KMS-11 (cell line): Measurements from ENCODE around the gene BTAF1.

Experiments
- H2AFZ ChIP-seq: fragments of 200-600 bp; sonication (generic); 2 replicates; pipeline ENCODE4 v1.6.1; 2016; ENCODE audit warnings: antibody characterized with exemption, mixed run types, low read depth
- H3K27ac ChIP-seq: fragments of 200-600 bp; sonication (generic); 2 replicates; pipeline ENCODE4 v1.6.1; 2016; ENCODE audit warnings: mild to moderate bottlenecking, mixed run types
- H3K27me3 ChIP-seq: fragments of 200-600 bp; sonication (generic); 2 replicates; pipeline ENCODE4 v1.6.1; 2017; ENCODE audit warnings: mild to moderate bottlenecking, low read depth, mixed run types, moderate library complexity; ENCODE audit not compliant: insufficient read depth
- H3K36me3 ChIP-seq: fragments of 200-600 bp; sonication (generic); 2 replicates; pipeline ENCODE4 v1.6.1; 2017; ENCODE audit warnings: mild to moderate bottlenecking, mixed run types; ENCODE audit not compliant: insufficient read depth
- H3K4me1 ChIP-seq: fragments of 200-600 bp; sonication (generic); 2 replicates; pipeline ENCODE4 v1.6.1; 2016; ENCODE audit warnings: mild to moderate bottlenecking, low read depth, mixed run types; ENCODE audit not compliant: poor library complexity, severe bottlenecking
- H3K4me2 ChIP-seq: fragments of 200-600 bp; sonication (generic); 2 replicates; pipeline ENCODE4 v1.7.0; 2016; ENCODE audit warnings: mild to moderate bottlenecking, mixed run types
- H3K4me3 ChIP-seq: fragments of 200-600 bp; sonication (generic); IDR thresholded peaks from 2 replicates; pipeline ENCODE4 v1.6.1; 2017; ENCODE audit warnings: low read depth, low read length, mixed read lengths; ENCODE audit not compliant: insufficient read depth
- H3K79me2 ChIP-seq: fragments of 200-600 bp; sonication (generic); 2 replicates; pipeline ENCODE4 v1.6.1; 2016; ENCODE audit warnings: low read depth, mixed run types; ENCODE audit not compliant: insufficient read depth
- H3K9ac ChIP-seq: fragments of 200-600 bp; sonication (generic); 2 replicates; pipeline ENCODE4 v1.6.1; 2016; ENCODE audit warnings: mild to moderate bottlenecking, mixed run types
- H4K20me1 ChIP-seq: fragments of 200-600 bp; sonication (generic); 2 replicates; pipeline ENCODE4 v1.6.1; 2016; ENCODE audit warnings: mild to moderate bottlenecking, mixed run types; ENCODE audit not compliant: insufficient read depth
- TF ChIP-seq, protein P1 (sequence below): fragments of 200-600 bp; sonication (generic); conservative IDR thresholded peaks from 2 replicates; pipeline ENCODE4 v1.6.1; 2017; ENCODE audit warnings: low read depth, mild to moderate bottlenecking, antibody characterized with exemption, low read length, moderate library complexity, mixed read lengths

BTAF1 gene

DNA sequence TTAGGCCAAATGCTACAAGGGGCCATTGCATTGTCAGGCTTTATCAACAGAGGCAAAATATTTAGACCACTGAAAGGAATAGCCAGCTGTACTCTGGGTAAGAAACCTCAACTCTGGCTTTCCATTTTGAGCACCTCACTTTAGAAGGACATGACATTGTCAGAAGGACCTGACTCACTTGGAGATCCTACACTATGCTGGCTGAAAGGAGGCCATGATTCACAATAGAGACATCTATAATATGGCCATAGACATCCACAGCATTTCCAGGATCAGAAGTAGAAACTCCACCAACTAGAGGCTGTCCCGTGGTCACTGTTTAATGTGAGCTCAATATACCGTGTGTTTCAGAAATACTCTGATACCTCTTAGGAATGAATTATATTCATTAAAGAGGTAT, 140.9 kb downstream of the BTAF1 start:
- no peak overlapping the region for H3K4me2 ChIP-seq
- no peak overlapping the region for H2AFZ ChIP-seq
- H3K9ac ChIP-seq: no peak overlapping the region
- H3K27me3 ChIP-seq: no peaks in the 10 kb centered on the region
- TF ChIP-seq, protein P1, sequence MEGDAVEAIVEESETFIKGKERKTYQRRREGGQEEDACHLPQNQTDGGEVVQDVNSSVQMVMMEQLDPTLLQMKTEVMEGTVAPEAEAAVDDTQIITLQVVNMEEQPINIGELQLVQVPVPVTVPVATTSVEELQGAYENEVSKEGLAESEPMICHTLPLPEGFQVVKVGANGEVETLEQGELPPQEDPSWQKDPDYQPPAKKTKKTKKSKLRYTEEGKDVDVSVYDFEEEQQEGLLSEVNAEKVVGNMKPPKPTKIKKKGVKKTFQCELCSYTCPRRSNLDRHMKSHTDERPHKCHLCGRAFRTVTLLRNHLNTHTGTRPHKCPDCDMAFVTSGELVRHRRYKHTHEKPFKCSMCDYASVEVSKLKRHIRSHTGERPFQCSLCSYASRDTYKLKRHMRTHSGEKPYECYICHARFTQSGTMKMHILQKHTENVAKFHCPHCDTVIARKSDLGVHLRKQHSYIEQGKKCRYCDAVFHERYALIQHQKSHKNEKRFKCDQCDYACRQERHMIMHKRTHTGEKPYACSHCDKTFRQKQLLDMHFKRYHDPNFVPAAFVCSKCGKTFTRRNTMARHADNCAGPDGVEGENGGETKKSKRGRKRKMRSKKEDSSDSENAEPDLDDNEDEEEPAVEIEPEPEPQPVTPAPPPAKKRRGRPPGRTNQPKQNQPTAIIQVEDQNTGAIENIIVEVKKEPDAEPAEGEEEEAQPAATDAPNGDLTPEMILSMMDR: no peak
- no peak overlapping the region for H3K27ac ChIP-seq
- H3K36me3 ChIP-seq: no peaks in the 10 kb centered on the region
- no peaks in the 10 kb centered on the region for H4K20me1 ChIP-seq
- H3K4me1 ChIP-seq: peaks cover under 1% of the 10 kb centered on the region
- H3K79me2 ChIP-seq: no peaks in the 10 kb centered on the region
- H3K4me3 ChIP-seq: no peak overlapping the region

DNA sequence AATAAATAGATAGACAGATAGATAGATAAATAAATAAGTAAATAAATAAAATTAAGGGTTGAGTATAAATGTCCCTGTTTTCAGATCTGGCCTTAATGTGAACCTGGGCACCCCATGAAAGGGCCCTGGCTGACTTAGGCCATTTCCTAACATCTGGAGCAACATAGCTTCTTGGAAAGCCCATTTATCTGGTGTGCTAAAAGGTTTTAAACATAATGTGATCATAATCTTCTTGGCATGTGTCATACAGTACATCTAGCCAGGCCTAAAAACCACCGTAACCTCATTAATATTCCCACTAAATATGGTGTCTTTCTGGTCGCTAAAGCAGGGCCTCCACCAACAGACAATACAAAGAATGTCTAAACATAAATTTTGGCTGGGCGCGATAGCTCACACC, 142.8 kb downstream of the BTAF1 start:
- H3K27me3 ChIP-seq: no peaks in the 10 kb centered on the region
- H2AFZ ChIP-seq: no peak overlapping the region
- no peaks in the 10 kb centered on the region for H3K4me1 ChIP-seq
- H3K27ac ChIP-seq: no peak overlapping the region
- H3K9ac ChIP-seq: no peak overlapping the region
- no peaks in the 10 kb centered on the region for H3K36me3 ChIP-seq
- H3K79me2 ChIP-seq: no peaks in the 10 kb centered on the region
- H3K4me3 ChIP-seq: no peak overlapping the region
- H4K20me1 ChIP-seq: no peaks in the 10 kb centered on the region
- H3K4me2 ChIP-seq: no peak overlapping the region
- TF ChIP-seq, protein P1: no peak

DNA sequence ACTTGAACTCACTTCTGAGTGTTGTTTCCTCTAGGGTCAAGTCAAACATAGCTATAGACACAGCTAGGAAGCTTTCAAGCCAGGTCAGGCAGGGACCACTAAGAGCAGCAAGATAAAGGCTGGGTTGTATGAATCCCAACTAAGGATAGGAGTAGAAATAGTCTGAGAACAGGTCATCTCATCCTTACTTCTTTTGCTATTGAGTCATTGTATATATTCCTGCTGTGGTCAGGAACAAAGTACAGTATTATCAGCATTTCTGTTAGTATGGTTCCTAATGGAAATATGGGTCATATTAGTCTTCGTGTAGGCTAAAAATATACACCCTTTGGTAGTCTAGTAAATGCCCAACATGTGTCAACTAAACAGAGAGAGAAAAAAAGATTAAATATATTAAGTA, 145.3 kb downstream of the BTAF1 start:
- Histone ChIP-seq H3K79me2 (no peaks in the 10 kb centered on the region), H3K4me2 (no peak overlapping the region), H3K36me3 (no peaks in the 10 kb centered on the region), H2AFZ (no peak overlapping the region), H3K4me3 (no peak overlapping the region), H3K27me3 (no peaks in the 10 kb centered on the region), H4K20me1 (no peaks in the 10 kb centered on the region), H3K4me1 (no peaks in the 10 kb centered on the region), H3K27ac (no peak overlapping the region), H3K9ac (no peak overlapping the region)
- TF ChIP-seq, protein P1: no peak

DNA sequence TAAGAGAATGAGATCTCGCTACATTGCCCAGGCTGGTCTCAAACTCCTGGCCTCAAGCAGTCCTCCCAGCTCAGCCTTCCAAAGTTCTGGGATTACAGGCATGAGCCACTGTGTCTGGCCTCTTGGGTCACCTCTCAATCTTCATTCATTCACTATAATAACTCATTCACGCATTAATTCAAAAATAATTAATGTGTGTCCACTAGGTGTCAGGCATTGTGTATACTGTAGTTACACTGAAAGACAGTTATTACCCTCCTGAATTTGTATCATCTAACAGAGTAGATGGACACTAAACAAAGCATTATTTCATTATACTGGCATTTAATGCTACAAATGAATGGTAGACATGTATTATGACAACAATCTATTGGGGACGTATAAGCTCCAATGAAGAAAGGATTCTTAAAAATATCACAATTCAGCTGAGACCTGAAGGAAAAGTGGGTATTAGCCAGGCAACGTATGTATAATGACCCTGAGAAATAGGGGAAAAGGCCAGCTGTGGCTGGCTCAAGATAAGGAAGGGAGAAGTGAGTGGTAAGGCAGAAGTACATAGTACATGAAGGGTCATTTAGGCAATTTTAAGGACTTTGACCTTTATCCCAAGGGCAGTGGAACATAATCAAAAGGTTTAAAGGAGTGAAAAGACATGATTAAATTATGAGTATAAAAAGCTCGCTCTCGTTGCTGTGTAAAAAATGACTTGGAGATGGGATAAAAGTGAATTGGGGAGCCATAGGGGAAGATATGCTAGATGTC, 150.7 kb downstream of the BTAF1 start:
- no peaks in the 10 kb centered on the region for H3K27me3 ChIP-seq
- H3K4me3 ChIP-seq: no peak overlapping the region
- H3K79me2 ChIP-seq: no peaks in the 10 kb centered on the region
- no peaks in the 10 kb centered on the region for H3K36me3 ChIP-seq
- no peak overlapping the region for H3K27ac ChIP-seq
- no peak overlapping the region for H2AFZ ChIP-seq
- TF ChIP-seq, protein P1: peak; percentile 63; the same call in 1 of the 2 replicates
- H3K9ac ChIP-seq: no peak overlapping the region
- no peaks in the 10 kb centered on the region for H4K20me1 ChIP-seq
- H3K4me1 ChIP-seq: no peaks in the 10 kb centered on the region
- no peak overlapping the region for H3K4me2 ChIP-seq
